Left kidney (tissue), 2 donors: ENCODE data around the gene KAT6B. TPM values are rescaled to one million over a fixed set of nuclear protein-coding genes. Genes with fewer than 3 reads are reported as not detected.
"Not testable (repeated sequence)": the region's sequence is repeated elsewhere in the genome, so short reads cannot be mapped to it uniquely, and the experiment has no call there.

Experiments
- DNase-seq: peaks from one replicate; pipeline ENCODE4 v3.0.0-alpha.2; 2013
- polyA plus RNA-seq: library from polyadenylated mRNA; unstranded; fragments of 120-200 nt; gene quantifications from one replicate; pipeline ENCODE4 v1.2.1, GENCODE V29; 2013; ENCODE audit not compliant: insufficient read length

Gene KAT6B
- polyA plus RNA-seq, 1 donor = 53.6 TPM

- DNase-seq = no peak
These were observed 209.7 kb downstream of the KAT6B start for GRCh38 chr10:75035975-75036708.

- DNase-seq = no peak
These were observed 211.1 kb downstream of the KAT6B start for GRCh38 chr10:75037171-75038153.

GRCh38 chr10:75038335-75038734 lies 211.9 kb downstream of the KAT6B start:
- DNase-seq = no peak

GRCh38 chr10:75040576-75040975 lies 214.2 kb downstream of the KAT6B start:
- no peak for DNase-seq

- DNase-seq = no peak
These were observed 216.0 kb downstream of the KAT6B start for GRCh38 chr10:75042292-75042974.

- no peak for DNase-seq
These were observed 217.1 kb downstream of the KAT6B start for GRCh38 chr10:75043256-75044131.

- DNase-seq = no peak
These were observed 222.3 kb downstream of the KAT6B start for GRCh38 chr10:75048669-75049098.

- DNase-seq = no peak
These were observed 223.1 kb downstream of the KAT6B start for GRCh38 chr10:75049316-75050148.

- no peak for DNase-seq
These were observed 223.9 kb downstream of the KAT6B start for GRCh38 chr10:75050149-75050919.

GRCh38 chr10:75051308-75051707 lies 224.9 kb downstream of the KAT6B start:
- DNase-seq = no peak

- DNase-seq = not testable (repeated sequence)
These were observed 229.6 kb downstream of the KAT6B start for GRCh38 chr10:75055896-75056406.

- DNase-seq = no peak
These were observed 231.3 kb downstream of the KAT6B start for GRCh38 chr10:75057680-75058079.

GRCh38 chr10:75058161-75058560 lies 231.8 kb downstream of the KAT6B start:
- no peak for DNase-seq

- no peak for DNase-seq
These were observed 235.5 kb downstream of the KAT6B start for GRCh38 chr10:75061709-75062505.

GRCh38 chr10:75062506-75063299 lies 236.3 kb downstream of the KAT6B start:
- no peak for DNase-seq

- no peak for DNase-seq
These were observed 237.2 kb downstream of the KAT6B start for GRCh38 chr10:75063461-75064230.

GRCh38 chr10:75065076-75065475 lies 238.7 kb downstream of the KAT6B start:
- DNase-seq = no peak
